ENCODE results near the gene USP34. TPM values are rescaled to one million over a fixed set of nuclear protein-coding genes. Genes with fewer than 3 reads are reported as not detected.
"Not testable (repeated sequence)": the region's sequence is repeated elsewhere in the genome, so short reads cannot be mapped to it uniquely, and the experiment has no call there.

The USP34 gene
- total RNA-seq, 8 experiments from 2014 or later: 53.2 to 175 (median 69.2) TPM

DNA sequence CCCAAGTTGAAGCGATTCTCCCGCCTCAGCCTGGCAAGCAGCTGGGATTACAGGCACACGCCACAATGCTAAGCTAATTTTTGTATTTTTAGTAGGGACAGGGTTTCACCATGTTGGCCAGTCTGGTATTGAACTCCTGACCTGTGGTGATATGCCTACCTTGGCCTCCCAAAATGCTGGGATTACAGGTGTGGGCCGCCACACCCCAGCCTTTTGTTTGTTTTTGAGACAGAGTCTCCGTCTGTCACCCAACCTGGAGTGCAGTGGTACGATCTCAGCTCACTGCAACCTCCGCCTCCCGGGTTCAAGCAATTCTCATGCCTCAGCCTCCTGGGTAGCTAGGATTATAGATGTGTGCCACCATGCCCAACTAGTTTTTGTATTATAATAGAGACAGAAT lies 15.9 kb downstream of the USP34 start:
- in situ Hi-C loops (cut with MboI; ENCODE audit: low pct_unique_long_range_greater_than_20kb in 2 of 9, low sequenced_read_pairs in 9 of 9, unreplicated experiment in 9 of 9); H3K4me1 ChIP-seq (replicated peaks in 1 of 2); H3K27ac ChIP-seq; H3K4me3 ChIP-seq; ATAC-seq (replicated peaks in 6 of 8): not testable (repeated sequence)
- 93 to 100% (median 100%) methylated on average over 1 to 4 of the region's 8 CpGs; no CpG with 5 or more reads in 2 of the 10 experiments for WGBS, 10 experiments

DNA sequence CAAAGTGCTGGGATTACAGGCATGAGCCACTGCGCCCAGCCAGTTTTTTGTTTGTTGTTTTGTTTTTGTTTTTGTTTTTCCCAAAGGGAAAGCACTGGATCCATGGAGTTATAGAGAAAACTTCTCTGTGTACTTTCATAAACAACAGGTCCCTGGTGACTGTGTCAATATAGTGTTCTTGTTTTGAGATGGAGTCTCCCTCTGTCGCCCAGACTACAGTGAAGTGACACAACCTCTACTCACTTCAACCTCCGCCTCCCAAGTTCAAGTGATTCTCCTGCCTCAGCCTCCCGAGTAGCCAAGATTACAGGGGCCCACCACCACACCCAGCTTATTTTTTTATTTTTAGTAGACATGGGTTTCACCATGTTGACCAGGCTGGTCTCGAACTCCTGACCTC lies 16.5 kb downstream of the USP34 start:
- 92 to 100% (median 100%) methylated on average over 1 to 5 of the region's 5 CpGs; no CpG with 5 or more reads in 4 of the 10 experiments for WGBS, 10 experiments
- in situ Hi-C loops (cut with MboI; ENCODE audit: low pct_unique_long_range_greater_than_20kb in 2 of 9, low sequenced_read_pairs in 9 of 9, unreplicated experiment in 9 of 9): no loop called here
- H3K4me1 ChIP-seq (replicated peaks in 1 of 2): no peaks in the 10 kb centered on the region
- H3K27ac ChIP-seq: no peak overlapping the region
- H3K4me3 ChIP-seq: no peak overlapping the region
- ATAC-seq (replicated peaks in 6 of 8): no peak

DNA sequence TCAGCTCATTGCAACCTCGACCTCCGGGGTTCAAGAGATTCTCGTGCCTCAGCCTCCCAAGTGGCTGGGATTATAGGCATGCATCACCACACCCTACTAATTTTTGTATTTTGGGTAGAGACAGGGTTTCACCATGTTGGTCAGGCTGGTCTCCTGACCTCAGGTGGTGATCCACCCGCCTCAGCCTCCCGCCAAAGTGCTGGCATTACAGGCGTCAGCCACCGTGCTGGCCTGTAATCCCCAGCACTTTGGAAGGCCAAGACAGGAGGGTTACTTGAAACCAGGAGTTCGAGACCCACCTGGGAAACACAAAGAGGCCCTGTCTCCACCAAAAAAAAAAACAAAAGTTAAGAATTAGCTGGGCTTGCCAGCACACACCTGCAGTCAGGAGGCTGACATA lies 18.5 kb downstream of the USP34 start:
- no peaks in the 10 kb centered on the region for H3K4me1 ChIP-seq (replicated peaks in 1 of 2)
- 90 to 100% (median 94%) methylated on average over 2 to 5 of the region's 8 CpGs; no CpG with 5 or more reads in 6 of the 10 experiments for WGBS, 10 experiments
- no peak overlapping the region for H3K4me3 ChIP-seq
- no peak overlapping the region for H3K27ac ChIP-seq
- in situ Hi-C loops (cut with MboI; ENCODE audit: low pct_unique_long_range_greater_than_20kb in 2 of 9, low sequenced_read_pairs in 9 of 9, unreplicated experiment in 9 of 9): no loop called here
- ATAC-seq (replicated peaks in 6 of 8): no peak

DNA sequence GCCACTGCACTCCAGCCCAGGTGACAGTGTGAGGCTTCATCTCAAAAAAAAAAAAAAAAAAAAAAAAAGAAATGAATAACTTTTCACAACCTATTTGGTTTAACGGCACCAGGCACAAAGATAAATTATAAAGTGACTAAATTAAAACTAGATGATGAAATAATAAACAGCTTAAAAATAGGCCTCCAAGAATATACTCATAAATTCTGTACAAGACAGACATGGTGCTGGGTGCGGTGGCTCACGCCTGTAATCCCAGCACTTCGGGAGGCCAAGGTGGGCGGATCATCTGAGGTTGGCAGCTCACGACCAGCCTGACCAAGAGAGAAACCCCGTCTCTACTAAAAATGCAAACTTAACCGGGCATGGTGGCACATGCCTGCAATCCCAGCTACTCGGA lies 19.7 kb downstream of the USP34 start:
- no peak overlapping the region for H3K4me3 ChIP-seq
- WGBS, 10 experiments: 68 to 100% (median 90%) methylated on average over 1 to 9 of the region's 9 CpGs; no CpG with 5 or more reads in 1 of the 10 experiments
- H3K27ac ChIP-seq: no peak overlapping the region
- H3K4me1 ChIP-seq (replicated peaks in 1 of 2): no peaks in the 10 kb centered on the region
- in situ Hi-C loops (cut with MboI; ENCODE audit: low pct_unique_long_range_greater_than_20kb in 2 of 9, low sequenced_read_pairs in 9 of 9, unreplicated experiment in 9 of 9): no loop called here
- no peak for ATAC-seq (replicated peaks in 6 of 8)

DNA sequence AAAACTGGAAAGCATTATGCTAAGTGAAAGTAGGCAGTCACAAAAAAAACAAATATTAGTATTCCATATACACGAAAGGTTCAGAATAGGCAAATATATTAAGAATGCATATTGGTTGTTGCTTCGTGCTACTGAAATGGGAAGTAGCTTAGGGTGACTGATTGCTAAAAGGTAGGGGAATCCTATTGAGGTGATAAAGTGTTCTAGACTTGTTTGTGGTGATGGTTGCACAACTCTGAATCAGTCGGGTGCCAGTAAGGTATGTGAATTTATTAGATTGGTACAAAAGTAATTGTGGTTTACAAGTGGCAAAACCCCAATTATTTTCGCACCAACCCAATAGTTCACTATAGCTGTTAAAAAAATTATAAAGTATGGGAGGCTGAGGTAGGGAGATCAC lies 20.7 kb downstream of the USP34 start:
- H3K27ac ChIP-seq: no peak overlapping the region
- H3K4me3 ChIP-seq: no peak overlapping the region
- no peak for ATAC-seq (replicated peaks in 6 of 8)
- H3K4me1 ChIP-seq (replicated peaks in 1 of 2): no peaks in the 10 kb centered on the region
- 71 to 100% (median 90%) methylated on average over 1 to 4 of the region's 4 CpGs for WGBS, 10 experiments
- in situ Hi-C loops (cut with MboI; ENCODE audit: low pct_unique_long_range_greater_than_20kb in 2 of 9, low sequenced_read_pairs in 9 of 9, unreplicated experiment in 9 of 9): no loop called here

DNA sequence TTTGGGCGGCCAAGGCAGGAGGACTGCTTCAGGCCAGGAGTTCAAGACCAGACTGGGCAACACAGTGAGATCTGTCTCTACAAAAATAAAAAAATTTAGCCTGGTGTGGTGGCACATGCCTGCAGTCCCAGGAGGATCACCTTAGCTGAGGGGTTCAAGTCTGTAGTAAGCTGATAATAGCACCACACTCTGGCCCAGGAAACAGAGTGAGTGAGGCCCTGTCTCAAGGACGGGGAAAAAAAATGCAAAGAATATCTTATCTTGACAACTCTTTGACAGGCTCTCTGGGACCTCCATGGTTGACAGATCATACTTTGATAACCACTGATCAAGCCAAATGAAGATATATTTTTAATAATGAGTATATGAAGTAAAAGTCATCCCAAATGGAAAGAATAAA lies 22.7 kb downstream of the USP34 start:
- no peak overlapping the region for H3K27ac ChIP-seq
- H3K4me1 ChIP-seq (replicated peaks in 1 of 2): no peaks in the 10 kb centered on the region
- no peak for ATAC-seq (replicated peaks in 6 of 8)
- WGBS, 10 experiments: 80 to 100% (median 100%) methylated on average over 1 to 2 of the region's 2 CpGs; no CpG with 5 or more reads in 1 of the 10 experiments
- in situ Hi-C loops (cut with MboI; ENCODE audit: low pct_unique_long_range_greater_than_20kb in 2 of 9, low sequenced_read_pairs in 9 of 9, unreplicated experiment in 9 of 9): no loop called here
- no peak overlapping the region for H3K4me3 ChIP-seq

GRCh38 chr2:61446971-61447370 lies 23.9 kb downstream of the USP34 start:
- H3K4me1 ChIP-seq (replicated peaks in 1 of 2); H3K4me3 ChIP-seq; in situ Hi-C loops (cut with MboI; ENCODE audit: low pct_unique_long_range_greater_than_20kb in 2 of 9, low sequenced_read_pairs in 9 of 9, unreplicated experiment in 9 of 9); H3K27ac ChIP-seq; ATAC-seq (replicated peaks in 6 of 8): not testable (repeated sequence)
- 48 to 100% (median 91%) methylated on average over 3 to 6 of the region's 7 CpGs for WGBS, 10 experiments

GRCh38 chr2:61443342-61444041 lies 27.4 kb downstream of the USP34 start:
- no peak for ATAC-seq (replicated peaks in 6 of 8)

DNA sequence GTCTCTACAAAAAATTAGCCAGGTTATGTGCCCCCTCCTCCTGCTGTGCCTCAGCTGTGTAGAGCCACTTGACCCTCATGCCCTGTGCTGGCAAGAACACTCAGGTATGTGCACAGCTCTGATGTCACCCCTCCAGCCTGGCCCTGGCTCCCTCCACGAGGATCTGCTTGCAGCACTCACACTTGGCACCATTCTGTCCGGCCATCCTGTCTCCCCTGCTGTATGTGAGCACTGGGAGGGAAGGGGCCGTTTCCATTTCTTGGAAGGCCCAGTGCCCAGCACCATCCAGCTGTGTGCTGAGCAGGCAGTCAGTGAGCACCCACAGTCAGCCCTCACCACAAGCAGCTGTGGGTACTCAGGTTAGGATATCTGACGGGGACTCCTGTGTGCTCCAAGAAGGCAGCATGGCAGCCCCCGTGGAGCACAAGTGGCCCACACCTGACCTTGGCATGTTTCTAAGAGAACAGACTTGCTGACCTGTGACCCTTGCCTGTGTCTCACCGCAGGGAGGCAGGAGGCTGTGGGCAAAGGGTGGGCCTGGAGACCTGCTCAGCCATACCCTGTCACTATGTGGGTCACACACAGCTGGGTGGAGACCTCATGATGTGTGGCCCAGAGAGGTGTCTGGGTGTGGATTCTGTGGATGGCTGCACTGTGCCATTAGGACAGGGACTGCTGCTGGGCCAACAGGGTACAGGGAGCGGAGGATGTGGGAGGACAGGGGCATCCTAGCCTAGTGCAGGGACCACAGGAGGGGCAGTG lies 31.5 kb downstream of the USP34 start:
- Histone ChIP-seq H3K4me3 (no peak overlapping the region), H3K27ac (no peak overlapping the region), H3K4me1 (replicated peaks in 1 of 2) (no peaks in the 10 kb centered on the region)
- 80 to 100% (median 95%) methylated on average over 1 to 2 of the region's 7 CpGs; no CpG with 5 or more reads in 6 of the 10 experiments for WGBS, 10 experiments
- ATAC-seq (replicated peaks in 6 of 8): no peak
- in situ Hi-C loops (cut with MboI; ENCODE audit: low pct_unique_long_range_greater_than_20kb in 2 of 9, low sequenced_read_pairs in 9 of 9, unreplicated experiment in 9 of 9): no loop called here

More at GRCh38 chr2:61443342-61444041, 27.4 kb downstream of the USP34 start:
- 82 to 100% (median 95%) methylated on average over 2 to 7 of the region's 7 CpGs for WGBS, 10 experiments
- in situ Hi-C loops (cut with MboI; ENCODE audit: low pct_unique_long_range_greater_than_20kb in 2 of 9, low sequenced_read_pairs in 9 of 9, unreplicated experiment in 9 of 9): no loop called here
- H3K27ac ChIP-seq: no peak overlapping the region
- no peaks in the 10 kb centered on the region for H3K4me1 ChIP-seq (replicated peaks in 1 of 2)
- no peak overlapping the region for H3K4me3 ChIP-seq

DNA sequence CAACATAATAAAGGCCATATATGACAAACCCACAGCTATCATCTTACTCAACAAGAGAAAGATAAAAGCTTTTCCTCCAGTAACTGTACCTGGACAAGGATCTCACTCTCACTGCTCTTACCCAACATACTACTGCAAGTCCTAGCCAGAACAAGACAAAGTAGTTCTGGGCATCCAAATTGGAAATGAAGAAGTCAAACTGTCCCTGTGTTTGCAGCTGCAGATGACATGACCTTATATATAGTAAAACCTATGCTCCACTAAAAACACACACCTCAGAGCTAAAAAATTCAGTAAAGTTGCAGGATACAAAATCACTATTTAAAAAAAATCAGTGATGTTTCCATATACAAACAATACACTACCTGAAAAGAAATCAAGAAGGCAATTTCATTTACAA lies 32.2 kb downstream of the USP34 start:
- no peak for ATAC-seq (replicated peaks in 6 of 8)
- in situ Hi-C loops (cut with MboI; ENCODE audit: low pct_unique_long_range_greater_than_20kb in 2 of 9, low sequenced_read_pairs in 9 of 9, unreplicated experiment in 9 of 9): no loop called here
- H3K27ac ChIP-seq: no peak overlapping the region

DNA sequence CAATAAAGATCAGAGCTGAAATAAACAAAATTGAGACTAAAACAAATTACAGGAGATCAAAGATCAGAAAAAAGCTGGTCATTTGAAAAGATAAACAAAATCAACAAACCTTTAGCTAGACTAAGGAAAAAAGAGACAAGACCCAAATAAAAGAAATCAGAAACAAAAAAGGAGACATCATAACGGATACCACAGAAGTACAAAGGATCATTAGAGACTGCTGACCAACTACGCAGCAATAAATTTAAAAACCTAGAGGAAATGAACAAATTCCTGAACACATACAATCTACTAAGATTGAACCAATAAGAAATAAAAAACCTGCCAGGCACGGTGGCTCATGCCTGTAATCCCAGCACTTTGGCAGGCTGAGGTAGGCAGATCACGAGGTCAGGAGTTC lies 33.7 kb downstream of the USP34 start:
- Histone ChIP-seq H3K27ac (no peak overlapping the region), H3K4me3 (no peak overlapping the region), H3K4me1 (replicated peaks in 1 of 2) (no peaks in the 10 kb centered on the region)
- ATAC-seq (replicated peaks in 6 of 8): no peak
- in situ Hi-C loops (cut with MboI; ENCODE audit: low pct_unique_long_range_greater_than_20kb in 2 of 9, low sequenced_read_pairs in 9 of 9, unreplicated experiment in 9 of 9): no loop called here
- WGBS, 10 experiments: 88 to 100% (median 95%) methylated on average over 2 to 4 of the region's 4 CpGs

More for the DNA sequence above, 32.2 kb downstream of the USP34 start:
- H3K4me1 ChIP-seq (replicated peaks in 1 of 2): no peaks in the 10 kb centered on the region
- H3K4me3 ChIP-seq: no peak overlapping the region

- ATAC-seq (replicated peaks in 6 of 8): no peak
- H3K4me3 ChIP-seq: no peak overlapping the region
- H3K27ac ChIP-seq: no peak overlapping the region
- no peaks in the 10 kb centered on the region for H3K4me1 ChIP-seq (replicated peaks in 1 of 2)
- 50 to 100% (median 100%) methylated on average over 1 to 2 of the region's 2 CpGs for WGBS, 10 experiments
- in situ Hi-C loops (cut with MboI; ENCODE audit: low pct_unique_long_range_greater_than_20kb in 2 of 9, low sequenced_read_pairs in 9 of 9, unreplicated experiment in 9 of 9): no loop called here
Measured at GRCh38 chr2:61436092-61436491, 34.8 kb downstream of the USP34 start.

- in situ Hi-C loops (cut with MboI; ENCODE audit: low pct_unique_long_range_greater_than_20kb in 2 of 9, low sequenced_read_pairs in 9 of 9, unreplicated experiment in 9 of 9): no loop called here
- H3K4me1 ChIP-seq (replicated peaks in 1 of 2): no peaks in the 10 kb centered on the region
- ATAC-seq (replicated peaks in 6 of 8): no peak
- H3K4me3 ChIP-seq: no peak overlapping the region
- 83 to 100% (median 100%) methylated on average over 1 of the region's 1 CpG; no CpG with 5 or more reads in 1 of the 10 experiments for WGBS, 10 experiments
- H3K27ac ChIP-seq: no peak overlapping the region
Measured at GRCh38 chr2:61435291-61435690, 35.6 kb downstream of the USP34 start.

DNA sequence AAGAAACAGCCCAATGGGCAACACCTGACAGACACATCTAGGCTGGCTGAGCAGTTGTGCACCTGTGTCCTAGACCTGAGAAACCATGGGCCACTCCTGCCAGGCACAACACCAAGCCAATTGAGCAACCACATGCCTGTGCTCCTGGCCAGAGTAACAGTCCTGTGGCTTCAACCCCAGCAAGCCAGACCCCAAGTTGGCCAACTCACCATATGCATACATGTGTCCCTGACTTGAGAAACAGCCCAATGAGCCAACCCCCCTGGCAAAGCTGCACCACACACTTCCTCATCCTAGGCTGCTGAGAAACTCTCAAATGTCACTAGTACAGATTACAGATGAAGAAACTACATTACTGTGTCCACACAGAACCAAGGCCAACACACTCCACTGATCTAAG lies 36.6 kb downstream of the USP34 start:
- H3K4me1 ChIP-seq (replicated peaks in 1 of 2): no peaks in the 10 kb centered on the region
- no peak overlapping the region for H3K4me3 ChIP-seq
- in situ Hi-C loops (cut with MboI; ENCODE audit: low pct_unique_long_range_greater_than_20kb in 2 of 9, low sequenced_read_pairs in 9 of 9, unreplicated experiment in 9 of 9): no loop called here
- ATAC-seq (replicated peaks in 6 of 8): no peak
- H3K27ac ChIP-seq: no peak overlapping the region

All from motor neuron (in vitro differentiated cells).